CD14-positive monocyte (primary cell): Measurements from ENCODE around the gene OVCH1. TPM values are rescaled to one million over a fixed set of nuclear protein-coding genes. Genes with fewer than 3 reads are reported as not detected.

Experiments used
- DNase-seq, 3 donors: peaks; one replicate each; pipeline ENCODE4 v3.0.0-alpha.2; 2011 to 2022
- H2AFZ ChIP-seq: 2 replicates; pipeline ENCODE4 v1.6.0; 2012; ENCODE audit warnings: mild to moderate bottlenecking, low read depth, low read length, inconsistent platforms; ENCODE audit not compliant: insufficient read depth, poor library complexity, severe bottlenecking
- H3K27ac ChIP-seq, 2 donors: 1 replicate in 1 of 2; 2 replicates in 1 of 2; pipeline ENCODE4 v1.5.1; 2012 to 2013; ENCODE audit warnings: low read length in 2 of 2, control low read depth in 1 of 2, inconsistent platforms in 1 of 2, low read depth in 1 of 2, mild to moderate bottlenecking in 1 of 2
- H3K27me3 ChIP-seq, 2 donors: one replicate each; pipeline versions ENCODE4 v1.6.0 to v1.6.1; 2011 to 2013; ENCODE audit warnings: low read length in 2 of 2; ENCODE audit not compliant: control insufficient read depth in 2 of 2, insufficient read depth in 2 of 2
- H3K36me3 ChIP-seq, 2 donors: replicated peaks in 1 of 2; 1 replicate in 1 of 2; 2 replicates in 1 of 2; pipeline versions ENCODE4 v1.5.1 to v1.6.1; 2012 to 2013; ENCODE audit warnings: low read length in 2 of 2, control low read depth in 1 of 2, inconsistent platforms in 1 of 2, mild to moderate bottlenecking in 1 of 2; ENCODE audit not compliant: insufficient read depth in 2 of 2, control insufficient read depth in 1 of 2
- H3K4me1 ChIP-seq, 2 donors: 1 replicate in 1 of 2; 2 replicates in 1 of 2; pipeline versions ENCODE4 v1.5.1 to v1.6.1; 2012 to 2013; ENCODE audit warnings: low read length in 2 of 2, control low read depth in 1 of 2, inconsistent platforms in 1 of 2, mild to moderate bottlenecking in 1 of 2, moderate library complexity in 1 of 2; ENCODE audit not compliant: insufficient read depth in 2 of 2, control insufficient read depth in 1 of 2
- H3K4me2 ChIP-seq: replicated peaks from 2 replicates; pipeline ENCODE3; 2012; ENCODE audit warnings: low read length, moderate library complexity, mild to moderate bottlenecking; ENCODE audit not compliant: poor library complexity, severe bottlenecking; ENCODE audit errors: extremely low read depth
- H3K4me3 ChIP-seq, 3 experiments: fragments of 200-600 bp in 1 of 3; sonication (generic) in 1 of 3; replicated peaks in 1 of 3; 1 replicate in 2 of 3; 2 replicates in 1 of 3; pipeline ENCODE4 v1.5.1; 2011 to 2013; ENCODE audit warnings: low read length in 3 of 3, mild to moderate bottlenecking in 3 of 3, control low read depth in 2 of 3, low read depth in 2 of 3, inconsistent platforms in 1 of 3, moderate library complexity in 1 of 3
- H3K79me2 ChIP-seq: 2 replicates; pipeline ENCODE4 v1.6.0; 2012; ENCODE audit warnings: mild to moderate bottlenecking, control low read depth, inconsistent platforms, low read length, moderate library complexity; ENCODE audit not compliant: insufficient read depth
- H3K9ac ChIP-seq: 2 replicates; pipeline ENCODE4 v1.6.0; 2017; ENCODE audit warnings: low read length, mild to moderate bottlenecking; ENCODE audit not compliant: insufficient read depth, poor library complexity, severe bottlenecking
- H3K9me3 ChIP-seq, 2 donors: replicated peaks in 1 of 2; 1 replicate in 1 of 2; 2 replicates in 1 of 2; pipeline versions ENCODE4 v1.5.1 to v1.6.1; 2012 to 2013; ENCODE audit warnings: low read length in 2 of 2, control low read depth in 1 of 2; ENCODE audit not compliant: control insufficient read depth in 1 of 2, insufficient read depth in 1 of 2
- H4K20me1 ChIP-seq: 2 replicates; pipeline ENCODE4 v1.6.0; 2012; ENCODE audit warnings: mild to moderate bottlenecking, low read length, control low read depth, moderate library complexity; ENCODE audit not compliant: insufficient read depth
- H3K27ac Mint-ChIP-seq, 7 donors: one replicate each; pipeline ENCODE4 v1.8.0; 2020; ENCODE audit warnings: mild to moderate bottlenecking in 7 of 7, mixed read lengths in 7 of 7, moderate library complexity in 6 of 7, inconsistent platforms in 2 of 7
- H3K27me3 Mint-ChIP-seq, 3 donors: one replicate each; pipeline ENCODE4 v1.8.0; 2021 to 2022; ENCODE audit warnings: low read depth in 3 of 3, mild to moderate bottlenecking in 3 of 3, mixed read lengths in 3 of 3, moderate library complexity in 3 of 3, inconsistent platforms in 1 of 3
- H3K36me3 Mint-ChIP-seq, 2 donors: one replicate each; pipeline ENCODE4 v1.8.0; 2020; ENCODE audit warnings: mixed read lengths in 2 of 2, inconsistent platforms in 1 of 2, mild to moderate bottlenecking in 1 of 2
- H3K4me1 Mint-ChIP-seq: one replicate; pipeline ENCODE4 v1.8.0; 2020; ENCODE audit warnings: mild to moderate bottlenecking, mixed read lengths
- H3K4me3 Mint-ChIP-seq, 2 donors: one replicate each; pipeline ENCODE4 v1.8.0; 2020; ENCODE audit warnings: mild to moderate bottlenecking in 2 of 2, mixed read lengths in 2 of 2, moderate library complexity in 1 of 2
- H3K9me3 Mint-ChIP-seq, 7 donors: one replicate each; pipeline ENCODE4 v1.8.0; 2020 to 2022; ENCODE audit warnings: mixed read lengths in 7 of 7, mild to moderate bottlenecking in 6 of 7, moderate library complexity in 6 of 7, inconsistent platforms in 2 of 7
- WGBS: methylation state at CpG from one replicate; pipeline ENCODE4 v1.1.5; 2013; ENCODE audit warnings: missing lambda C conversion rate; ENCODE audit not compliant: insufficient coverage; 5-methylcytosine and 5-hydroxymethylcytosine counted together
- intact Hi-C, 2 donors: fragments of 100-400 bp; cut with micrococcal nuclease; formaldehyde crosslinking; loops; one replicate each; pipeline versions ENCODE4 v1.15.0 to v1.15.1; 2023
- polyA plus RNA-seq, 3 donors: library from polyadenylated mRNA; depleted of rRNA in 1 of 3; unstranded in 2 of 3; stranded (reverse) in 1 of 3; fragments of 300-500 nt in 2 of 3; fragments of >200 nt in 1 of 3; fragmentation: Illumina TruSeq in 2 of 3; gene quantifications; 1 replicate in 2 of 3; 2 replicates in 1 of 3; pipeline ENCODE4 v1.2.3, GENCODE V29; 2012 to 2021
- TF ChIP-seq, protein P1 (sequence below): fragments of 200-600 bp; IDR thresholded peaks from one replicate; pipeline ENCODE4 v1.8.0; 2022; ENCODE audit warnings: antibody characterized with exemption, mild to moderate bottlenecking

The OVCH1 gene
- polyA plus RNA-seq, 3 donors: 0.03 TPM; not detected in 2

DNA sequence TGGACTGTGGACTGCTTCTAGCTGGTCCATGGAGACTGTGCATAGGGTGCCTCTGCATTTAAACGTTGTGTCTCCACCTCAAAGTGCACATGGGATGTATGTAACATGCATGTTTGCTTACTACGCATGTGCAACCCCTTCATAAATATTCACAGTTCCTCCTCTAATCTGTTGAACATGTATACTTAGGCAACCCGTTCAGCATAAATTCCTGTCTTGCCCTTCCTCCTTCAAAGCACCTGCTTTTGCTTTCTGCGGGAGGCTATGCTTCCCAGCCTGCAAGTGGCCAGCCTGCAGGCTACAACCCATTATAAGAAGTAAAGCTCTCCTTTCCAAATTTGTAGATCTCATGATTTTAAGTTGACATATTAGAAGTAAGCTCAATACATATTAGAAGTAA is 33.0 kb upstream of the OVCH1 start:
- no peak overlapping the region for H2AFZ ChIP-seq
- no peaks in the 10 kb centered on the region for H4K20me1 ChIP-seq
- peaks cover 5% of the 10 kb centered on the region for H3K4me1 Mint-ChIP-seq
- no peaks in the 10 kb centered on the region for H3K36me3 Mint-ChIP-seq
- H3K9me3 Mint-ChIP-seq: no peaks in the 10 kb centered on the region
- no peak overlapping the region for H3K27ac ChIP-seq
- intact Hi-C loops: no loop called here
- H3K9me3 ChIP-seq: no peaks in the 10 kb centered on the region
- no peak overlapping the region for H3K9ac ChIP-seq
- H3K27ac Mint-ChIP-seq: peak overlapping the region in 1 of 7 donors; percentile 48
- no peak for DNase-seq
- H3K27me3 ChIP-seq: peaks cover 0 to 2% of the 10 kb centered on the region in 2 donors
- H3K4me3 ChIP-seq: no peak overlapping the region
- H3K4me3 Mint-ChIP-seq: no peak overlapping the region
- H3K27me3 Mint-ChIP-seq: peaks cover 0 to 10% (median 0%) of the 10 kb centered on the region in 3 donors
- H3K36me3 ChIP-seq: no peaks in the 10 kb centered on the region
- H3K4me2 ChIP-seq: no peak overlapping the region
- TF ChIP-seq, protein P1, sequence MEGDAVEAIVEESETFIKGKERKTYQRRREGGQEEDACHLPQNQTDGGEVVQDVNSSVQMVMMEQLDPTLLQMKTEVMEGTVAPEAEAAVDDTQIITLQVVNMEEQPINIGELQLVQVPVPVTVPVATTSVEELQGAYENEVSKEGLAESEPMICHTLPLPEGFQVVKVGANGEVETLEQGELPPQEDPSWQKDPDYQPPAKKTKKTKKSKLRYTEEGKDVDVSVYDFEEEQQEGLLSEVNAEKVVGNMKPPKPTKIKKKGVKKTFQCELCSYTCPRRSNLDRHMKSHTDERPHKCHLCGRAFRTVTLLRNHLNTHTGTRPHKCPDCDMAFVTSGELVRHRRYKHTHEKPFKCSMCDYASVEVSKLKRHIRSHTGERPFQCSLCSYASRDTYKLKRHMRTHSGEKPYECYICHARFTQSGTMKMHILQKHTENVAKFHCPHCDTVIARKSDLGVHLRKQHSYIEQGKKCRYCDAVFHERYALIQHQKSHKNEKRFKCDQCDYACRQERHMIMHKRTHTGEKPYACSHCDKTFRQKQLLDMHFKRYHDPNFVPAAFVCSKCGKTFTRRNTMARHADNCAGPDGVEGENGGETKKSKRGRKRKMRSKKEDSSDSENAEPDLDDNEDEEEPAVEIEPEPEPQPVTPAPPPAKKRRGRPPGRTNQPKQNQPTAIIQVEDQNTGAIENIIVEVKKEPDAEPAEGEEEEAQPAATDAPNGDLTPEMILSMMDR: no peak
- H3K4me1 ChIP-seq: no peaks in the 10 kb centered on the region
- WGBS: 100% methylated on average over 3 of the region's 4 CpGs
- H3K79me2 ChIP-seq: no peaks in the 10 kb centered on the region

DNA sequence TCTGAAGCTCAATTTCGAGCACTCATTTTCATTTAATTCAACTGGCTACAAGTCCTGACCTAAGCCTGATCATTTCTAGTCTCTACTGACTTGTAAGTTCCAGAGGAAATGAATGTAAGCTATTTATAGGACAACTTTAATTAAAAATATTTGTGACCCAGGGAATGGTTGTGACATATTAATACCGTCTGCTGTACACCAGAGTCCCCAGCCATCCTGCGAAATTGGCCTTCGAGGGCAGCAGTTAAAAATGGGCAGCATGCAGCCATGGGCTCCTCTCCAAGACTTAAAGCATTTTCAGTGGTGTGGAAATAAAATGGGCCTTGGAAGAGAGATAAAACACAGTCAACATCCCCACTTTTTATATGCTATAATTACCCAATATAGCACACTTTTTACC is 30.7 kb upstream of the OVCH1 start:
- Mint-ChIP-seq H3K27ac (no peak overlapping the region), H3K27me3 (peaks cover 0 to 9% (median 0%) of the 10 kb centered on the region in 3 donors), H3K4me3 (no peak overlapping the region), H3K4me1 (peaks cover 5% of the 10 kb centered on the region), H3K9me3 (no peaks in the 10 kb centered on the region), H3K36me3 (no peaks in the 10 kb centered on the region)
- WGBS: no CpG with 5 or more reads among the region's 4 CpGs
- Histone ChIP-seq H3K27ac (no peak overlapping the region), H3K27me3 (peaks cover 0 to 2% of the 10 kb centered on the region in 2 donors), H3K4me2 (no peak overlapping the region), H3K79me2 (no peaks in the 10 kb centered on the region), H3K4me3 (no peak overlapping the region), H4K20me1 (no peaks in the 10 kb centered on the region), H3K36me3 (no peaks in the 10 kb centered on the region), H2AFZ (no peak overlapping the region), H3K4me1 (no peaks in the 10 kb centered on the region), H3K9ac (no peak overlapping the region), H3K9me3 (no peaks in the 10 kb centered on the region)
- intact Hi-C loops: loop anchor here in 1 of 2 donors (10.0 kb wide), 1 partner anchor 1277 kb away; no protein-coding TSS in a partner anchor
- TF ChIP-seq, protein P1: no peak
- no peak for DNase-seq
